Epithelial cell of prostate (primary cell): ENCODE measurements around the gene UBE4B.
A peak's percentile ranks its signal among the peaks of the same experiment; 100 is the strongest.
"Not testable (repeated sequence)": the region's sequence is repeated elsewhere in the genome, so short reads cannot be mapped to it uniquely, and the experiment has no call there.

Source experiments
- DNase-seq: peaks from one replicate; pipeline ENCODE4 v3.0.0-alpha.2; 2011; ENCODE audit warnings: low read depth, low spot score
- H3K27ac ChIP-seq: fragments of 450-650 bp; 2 replicates; pipeline ENCODE4 v1.5.1; 2017; ENCODE audit warnings: mild to moderate bottlenecking

UBE4B gene

DNA sequence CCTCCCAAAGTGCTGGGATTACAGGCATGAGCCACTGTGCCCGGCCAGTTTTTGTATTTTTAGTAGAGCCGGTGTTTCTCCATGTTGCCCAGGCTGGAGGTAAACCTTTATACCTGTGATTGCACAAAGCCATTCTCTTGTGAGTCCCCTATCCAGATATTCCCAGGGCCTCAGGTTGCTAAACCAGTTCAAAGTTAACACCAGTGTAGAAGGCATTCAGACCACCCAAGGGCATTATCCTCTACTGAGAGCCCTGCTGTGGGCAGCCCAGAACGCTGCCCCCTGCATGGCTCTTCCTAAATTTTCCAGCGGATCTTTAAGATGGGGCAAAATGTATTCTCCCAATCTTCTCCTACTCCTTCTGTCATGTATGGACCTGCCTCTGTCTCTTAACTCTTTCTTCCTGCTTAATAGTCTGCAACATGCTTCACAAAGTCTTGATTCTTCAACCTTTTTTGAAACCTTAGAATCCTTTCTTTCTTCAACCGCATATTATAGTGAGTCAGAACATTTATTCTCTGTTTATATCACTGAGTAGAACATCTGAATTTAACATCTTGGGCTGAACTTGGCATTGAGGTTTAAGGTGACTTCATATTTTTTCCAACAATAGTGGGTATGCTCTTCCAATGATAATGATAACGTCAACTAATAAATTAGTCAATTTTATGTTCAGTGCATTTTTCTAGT, 36.0 kb downstream of the UBE4B start:
- peak overlapping the region; percentile 57 for H3K27ac ChIP-seq
- DNase-seq = no peak

GRCh38 chr1:10070206-10070605, 37.4 kb downstream of the UBE4B start:
- DNase-seq = no peak
- no peak overlapping the region for H3K27ac ChIP-seq

GRCh38 chr1:10071640-10072039, 38.9 kb downstream of the UBE4B start:
- DNase-seq = no peak
- no peak overlapping the region for H3K27ac ChIP-seq

DNA sequence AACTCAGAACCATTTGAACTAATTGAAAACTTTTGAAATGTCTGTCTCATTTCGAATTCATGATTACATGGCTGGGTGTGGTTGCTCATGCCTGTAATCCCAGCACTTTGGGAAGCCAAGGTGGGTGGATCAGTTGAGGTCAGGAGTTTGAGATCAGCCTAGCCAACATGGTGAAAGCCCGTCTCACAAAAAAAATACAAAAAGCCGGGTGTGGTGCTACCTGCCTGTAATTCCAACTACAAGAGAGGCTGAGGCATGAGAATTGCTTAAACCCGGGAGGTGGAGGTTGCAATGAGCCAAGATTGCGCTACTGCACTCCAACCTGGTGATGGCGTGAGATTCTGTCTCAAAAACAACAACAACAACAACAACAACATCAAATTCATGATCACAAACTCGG, 40.6 kb downstream of the UBE4B start:
- peak overlapping the region; percentile 63 for H3K27ac ChIP-seq
- DNase-seq = not testable (repeated sequence)

DNA sequence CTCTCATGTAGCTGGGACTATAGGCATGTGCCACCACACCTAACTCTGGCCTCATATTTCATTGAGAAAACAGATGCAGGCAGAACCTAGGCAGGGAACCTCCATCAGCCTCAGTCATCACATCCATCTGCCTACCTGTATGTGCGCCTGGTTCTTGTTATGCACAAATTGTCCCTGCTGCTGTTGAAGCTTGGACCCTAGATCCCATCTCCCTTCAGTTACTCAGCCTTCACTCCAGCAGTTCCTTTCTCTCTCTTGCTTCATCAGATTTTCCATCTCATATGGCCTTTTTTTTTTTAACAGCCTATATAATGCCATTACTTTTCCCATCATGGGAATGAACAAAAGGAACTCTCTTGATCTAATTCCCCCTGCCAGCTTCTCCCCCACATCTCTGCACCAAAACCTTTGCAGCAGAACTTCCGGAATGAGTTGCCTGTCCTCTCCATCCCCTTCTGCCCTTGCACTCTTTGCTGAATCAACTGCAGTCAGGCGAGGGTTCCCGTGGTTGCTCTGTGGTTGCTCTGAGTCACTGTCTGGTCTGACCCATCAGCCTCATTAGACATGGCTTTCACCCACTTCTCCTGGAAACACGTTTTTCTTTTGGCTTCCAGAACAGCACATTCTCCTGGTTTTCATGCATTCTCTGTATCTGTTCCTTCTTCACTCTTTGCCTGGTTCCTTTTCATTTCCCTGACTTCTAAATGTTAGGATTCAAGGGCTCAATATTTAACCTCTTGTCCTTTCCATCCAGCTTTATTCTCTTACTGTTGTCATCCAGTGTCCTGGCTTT, 41.5 kb downstream of the UBE4B start:
- peak overlapping the region; percentile 63 for H3K27ac ChIP-seq
- peak; percentile 79 for DNase-seq

DNA sequence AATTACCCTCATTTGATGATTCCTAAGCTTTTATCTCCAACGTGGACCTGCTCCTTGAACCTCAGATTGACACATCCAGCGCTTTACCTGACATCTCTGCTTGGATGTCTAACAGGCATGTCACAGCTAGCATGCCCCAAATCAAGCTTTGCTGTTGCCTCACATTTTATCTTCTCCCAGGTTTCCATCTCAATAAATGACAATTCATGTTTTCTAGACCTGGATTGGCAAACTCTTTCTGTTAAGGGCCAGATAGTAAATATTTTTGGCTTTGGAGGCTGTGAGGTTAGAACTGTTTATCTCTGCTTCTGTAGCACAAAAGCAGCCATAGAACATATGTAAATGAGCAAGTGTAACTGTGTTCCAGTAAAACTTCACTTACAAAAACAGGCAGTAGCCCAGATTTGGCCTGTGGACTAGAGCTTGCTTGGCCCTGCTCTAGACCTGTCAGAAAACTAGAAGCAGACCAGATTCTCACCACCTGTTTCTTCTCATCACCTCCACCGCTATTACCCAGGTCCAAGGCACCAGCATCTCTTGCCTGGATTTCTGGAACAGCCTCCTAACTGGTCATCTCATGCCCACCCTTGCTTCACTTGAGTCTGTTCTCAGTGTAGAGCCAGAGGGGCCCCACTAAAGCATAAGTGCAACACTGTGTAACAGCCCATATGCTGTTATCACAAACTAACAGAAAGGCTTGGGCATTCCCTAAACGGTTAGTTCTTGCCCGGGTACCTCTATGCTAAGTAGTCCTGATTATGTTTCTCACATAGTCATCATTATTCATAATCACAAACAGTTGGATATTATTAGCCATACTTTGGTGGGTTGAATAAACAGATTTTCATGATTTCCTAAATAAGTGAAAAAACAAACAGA, 42.3 kb downstream of the UBE4B start:
- DNase-seq = no peak
- H3K27ac ChIP-seq = peak overlapping the region; percentile 63

- H3K27ac ChIP-seq = no peak overlapping the region
- no peak for DNase-seq
Measured at GRCh38 chr1:10075732-10076131, 43.0 kb downstream of the UBE4B start.

GRCh38 chr1:10078494-10078893, 45.7 kb downstream of the UBE4B start:
- no peak for DNase-seq
- H3K27ac ChIP-seq = no peak overlapping the region

DNA sequence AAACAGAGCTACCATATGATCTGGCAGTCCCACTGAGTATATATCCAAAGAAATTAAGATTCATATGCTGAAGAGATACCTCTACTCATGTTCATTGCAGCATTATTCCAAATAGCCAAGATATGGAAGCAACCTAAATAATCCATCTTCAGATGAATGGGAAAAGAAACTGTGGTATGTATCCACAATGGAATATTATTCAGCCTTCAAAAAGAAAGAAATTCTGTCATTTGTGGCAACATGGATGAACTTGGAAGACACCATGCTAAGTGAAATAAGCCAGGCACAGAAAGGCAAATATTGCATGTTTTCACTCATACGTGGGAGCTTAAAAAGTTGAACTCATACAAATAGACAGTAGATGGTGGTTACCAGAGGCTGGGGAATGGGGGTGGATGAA, 47.8 kb downstream of the UBE4B start:
- no peak for DNase-seq

DNA sequence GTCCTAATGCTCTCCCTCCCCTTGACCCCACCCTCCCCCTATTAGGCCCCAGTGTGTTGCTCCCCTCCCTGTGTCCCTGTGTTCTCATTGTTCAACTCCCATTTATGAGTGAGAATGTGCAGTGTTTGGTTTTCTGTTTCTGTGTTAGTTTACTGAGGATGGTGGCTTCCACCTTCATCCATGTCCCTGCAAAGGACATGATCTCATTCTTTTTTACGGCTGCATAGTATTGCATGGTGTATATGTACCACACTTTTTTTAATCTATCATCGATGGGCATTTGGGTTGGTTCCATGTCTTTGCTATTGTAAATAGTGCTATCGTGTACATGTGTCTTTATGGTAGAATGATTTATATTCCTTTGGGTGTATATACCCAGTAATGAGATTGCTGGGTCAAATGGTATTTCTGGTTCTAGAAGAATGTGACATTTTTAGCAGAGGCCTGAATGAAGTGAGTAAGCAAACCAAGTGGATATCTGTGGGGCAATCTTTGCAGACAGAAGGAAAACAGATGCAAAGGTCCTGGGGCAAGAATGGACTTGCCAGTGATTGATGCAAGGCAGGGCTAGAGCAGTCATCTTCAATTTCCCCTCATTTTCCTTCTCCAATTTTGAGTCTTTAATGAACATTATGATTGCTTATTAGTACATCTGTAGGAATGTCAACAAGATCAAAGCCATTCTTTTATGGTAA, 50.2 kb downstream of the UBE4B start:
- peak overlapping the region; percentile 73 for H3K27ac ChIP-seq
- peak; percentile 65 for DNase-seq

More for the DNA sequence above, 47.8 kb downstream of the UBE4B start:
- no peak overlapping the region for H3K27ac ChIP-seq

DNA sequence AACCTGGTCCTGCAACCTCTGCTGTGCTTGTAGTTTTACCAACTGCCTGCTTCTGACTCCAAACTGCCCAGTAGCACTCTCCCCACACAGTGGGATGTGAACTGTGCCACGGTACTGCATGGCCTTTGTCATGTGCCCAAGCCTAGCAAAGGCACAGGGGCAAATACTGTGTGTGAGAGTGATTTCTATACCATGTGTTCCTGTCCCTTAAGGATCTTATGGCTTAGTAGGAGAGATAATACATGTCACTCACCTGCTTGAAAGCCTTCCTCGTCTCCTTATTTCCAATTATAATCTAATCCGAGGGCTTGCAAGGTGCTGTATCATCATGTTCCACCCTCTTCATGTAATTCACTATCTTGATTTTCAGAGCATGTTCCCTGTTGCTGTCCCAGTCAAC, 51.3 kb downstream of the UBE4B start:
- H3K27ac ChIP-seq = peak overlapping the region; percentile 73

DNA sequence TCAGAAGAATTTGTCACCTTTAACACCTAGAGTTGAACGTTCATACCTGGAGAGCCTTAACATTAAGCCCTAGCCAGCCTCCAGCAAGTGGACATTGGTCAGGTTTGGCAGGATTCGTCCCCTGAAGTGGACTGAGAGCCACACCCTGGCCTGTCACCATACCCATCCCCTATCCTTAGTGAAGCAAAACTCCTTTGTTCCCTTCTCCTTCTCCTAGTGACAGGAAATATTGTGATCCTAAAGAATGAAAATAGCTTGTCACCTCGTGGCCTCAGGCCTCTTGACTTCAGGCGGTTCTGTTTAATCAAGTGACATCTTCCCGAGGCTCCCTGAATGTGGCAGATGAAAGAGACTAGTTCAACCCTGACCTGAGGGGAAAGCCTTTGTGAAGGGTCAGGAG, 52.3 kb downstream of the UBE4B start:
- no peak for DNase-seq
- no peak overlapping the region for H3K27ac ChIP-seq

More for the DNA sequence above, 51.3 kb downstream of the UBE4B start:
- DNase-seq = no peak

- DNase-seq = no peak
- no peak overlapping the region for H3K27ac ChIP-seq
Measured at GRCh38 chr1:10087210-10087609, 54.5 kb downstream of the UBE4B start.

GRCh38 chr1:10101929-10102328, 69.2 kb downstream of the UBE4B start:
- DNase-seq = no peak
- H3K27ac ChIP-seq = no peak overlapping the region

GRCh38 chr1:10103193-10103592, 70.4 kb downstream of the UBE4B start:
- no peak for DNase-seq
- no peak overlapping the region for H3K27ac ChIP-seq

- DNase-seq = no peak
- no peak overlapping the region for H3K27ac ChIP-seq
Measured at GRCh38 chr1:10104834-10105233, 72.1 kb downstream of the UBE4B start.

DNA sequence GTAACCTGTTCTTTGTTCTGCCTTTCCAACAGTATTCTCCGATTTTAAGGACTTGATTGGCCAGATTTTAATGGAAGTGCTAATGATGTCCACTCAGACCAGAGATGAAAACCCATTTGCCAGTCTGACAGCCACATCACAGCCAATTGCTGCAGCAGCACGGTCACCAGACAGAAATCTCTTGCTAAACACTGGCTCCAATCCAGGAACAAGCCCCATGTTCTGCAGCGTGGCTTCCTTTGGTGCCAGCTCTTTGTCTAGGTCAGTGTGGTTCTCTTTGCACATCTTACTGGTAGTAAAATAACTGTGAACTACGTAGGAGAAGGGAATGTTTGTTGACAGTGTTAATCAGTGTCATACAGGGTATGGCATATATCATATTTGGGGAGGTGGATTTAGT, 72.7 kb downstream of the UBE4B start:
- no peak for DNase-seq
- H3K27ac ChIP-seq = no peak overlapping the region

GRCh38 chr1:10106241-10106640, 73.5 kb downstream of the UBE4B start:
- H3K27ac ChIP-seq = peak overlapping the region; percentile 42
- DNase-seq = no peak

GRCh38 chr1:10106756-10107475, 74.2 kb downstream of the UBE4B start:
- no peak for DNase-seq
- H3K27ac ChIP-seq = peak overlapping the region; percentile 42

GRCh38 chr1:10107476-10107847, 74.7 kb downstream of the UBE4B start:
- DNase-seq = not testable (repeated sequence)
- peak overlapping the region; percentile 42 for H3K27ac ChIP-seq
